OCI-LY3 (cell line): ENCODE measurements around the gene FBXO38.

Experiments used
- EZH2phosphoT487 ChIP-seq: fragments of 200-600 bp; shearing (Covaris generic); IDR thresholded peaks from 2 replicates; pipeline ENCODE4 v1.6.1; 2018; ENCODE audit warnings: antibody characterized with exemption, mixed run types, low read depth
- TF ChIP-seq, protein P1 (sequence below): fragments of 200-600, 300-600 bp; sonication (generic); IDR thresholded peaks from 2 replicates; pipeline ENCODE4 v1.5.1; 2014; ENCODE audit warnings: antibody characterized with exemption, low read length, low read depth

DNA sequence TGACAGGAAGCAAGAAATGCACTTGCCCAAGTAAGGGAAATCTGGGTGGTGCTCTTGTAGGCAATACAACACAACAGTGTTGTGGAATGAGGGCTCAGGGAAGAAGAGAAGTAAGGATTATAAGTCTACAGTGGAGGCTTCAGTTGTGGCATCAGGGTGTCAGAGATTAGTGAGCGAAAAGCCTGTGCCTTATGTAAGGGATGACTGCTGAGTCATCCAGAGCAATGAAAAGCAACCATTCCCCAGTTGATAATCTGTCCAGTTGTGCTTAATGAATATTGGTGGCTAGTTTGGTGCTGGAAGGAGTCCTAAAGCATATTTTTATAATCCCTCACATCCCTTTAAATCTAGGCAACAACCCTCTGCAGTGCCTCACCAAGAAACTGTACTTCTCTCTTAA lies 42.0 kb downstream of the FBXO38 start:
- TF ChIP-seq, protein P1, sequence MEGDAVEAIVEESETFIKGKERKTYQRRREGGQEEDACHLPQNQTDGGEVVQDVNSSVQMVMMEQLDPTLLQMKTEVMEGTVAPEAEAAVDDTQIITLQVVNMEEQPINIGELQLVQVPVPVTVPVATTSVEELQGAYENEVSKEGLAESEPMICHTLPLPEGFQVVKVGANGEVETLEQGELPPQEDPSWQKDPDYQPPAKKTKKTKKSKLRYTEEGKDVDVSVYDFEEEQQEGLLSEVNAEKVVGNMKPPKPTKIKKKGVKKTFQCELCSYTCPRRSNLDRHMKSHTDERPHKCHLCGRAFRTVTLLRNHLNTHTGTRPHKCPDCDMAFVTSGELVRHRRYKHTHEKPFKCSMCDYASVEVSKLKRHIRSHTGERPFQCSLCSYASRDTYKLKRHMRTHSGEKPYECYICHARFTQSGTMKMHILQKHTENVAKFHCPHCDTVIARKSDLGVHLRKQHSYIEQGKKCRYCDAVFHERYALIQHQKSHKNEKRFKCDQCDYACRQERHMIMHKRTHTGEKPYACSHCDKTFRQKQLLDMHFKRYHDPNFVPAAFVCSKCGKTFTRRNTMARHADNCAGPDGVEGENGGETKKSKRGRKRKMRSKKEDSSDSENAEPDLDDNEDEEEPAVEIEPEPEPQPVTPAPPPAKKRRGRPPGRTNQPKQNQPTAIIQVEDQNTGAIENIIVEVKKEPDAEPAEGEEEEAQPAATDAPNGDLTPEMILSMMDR: no peak
- TF ChIP-seq EZH2phosphoT487: no peak
